Measurements from ENCODE around the gene ABCB9.
A peak's percentile ranks its signal among the peaks of the same experiment; 100 is the strongest.

Gene ABCB9

GRCh38 chr12:122981587-122982476, 15.6 kb upstream of the ABCB9 start:
- no peak for DNase-seq

GRCh38 chr12:122981036-122981471, 14.8 kb upstream of the ABCB9 start:
- DNase-seq: no peak

- DNase-seq: peak; percentile 47
These were observed 14.1 kb upstream of the ABCB9 start, which contains the start of gene ARL6IP4 for GRCh38 chr12:122980183-122981035. TSS of gene ARL6IP4 (plus strand) at chr12:122980681. CDS start at chr12:122981140, 459 bp downstream.

DNA sequence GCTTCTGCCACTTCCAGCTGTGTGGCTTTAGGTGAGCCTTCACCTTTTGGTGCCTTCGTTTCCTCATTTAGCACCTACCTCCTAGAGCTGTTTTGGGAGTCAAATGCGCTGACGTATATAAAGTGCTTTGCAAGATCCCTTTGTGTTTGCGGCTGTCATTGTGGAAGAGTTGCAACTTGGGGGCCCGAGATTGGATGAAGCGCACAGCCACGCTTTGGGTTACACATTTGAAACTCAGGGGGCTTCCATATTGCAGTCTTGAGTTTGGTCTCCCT, 13.6 kb upstream of the ABCB9 start:
- DNase-seq: no peak

- DNase-seq: no peak
These were observed 13.0 kb upstream of the ABCB9 start for GRCh38 chr12:122979001-122979907.

- no peak for DNase-seq
These were observed 12.3 kb upstream of the ABCB9 start for GRCh38 chr12:122978507-122978955.

- no peak for DNase-seq
These were observed 11.6 kb upstream of the ABCB9 start for GRCh38 chr12:122977655-122978392.

- no peak for DNase-seq
These were observed 10.9 kb upstream of the ABCB9 start for GRCh38 chr12:122977153-122977552.

DNA sequence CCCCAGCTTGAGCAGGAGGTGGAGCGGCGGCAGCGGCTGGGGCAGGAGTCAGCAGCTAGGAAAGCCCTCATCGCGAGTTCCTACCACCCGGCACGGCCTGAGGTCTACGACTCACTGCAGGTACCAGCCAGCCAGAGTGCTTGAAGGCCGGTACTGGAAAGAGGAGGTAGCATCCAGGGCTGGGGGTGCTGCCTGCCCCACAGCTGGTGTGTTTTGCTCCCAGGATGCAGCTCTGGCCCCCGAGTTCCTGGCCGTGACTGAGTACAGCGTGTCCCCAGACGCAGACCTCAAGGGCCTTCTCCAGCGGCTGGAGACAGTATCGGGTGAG, 10.3 kb upstream of the ABCB9 start:
- no peak for DNase-seq

DNA sequence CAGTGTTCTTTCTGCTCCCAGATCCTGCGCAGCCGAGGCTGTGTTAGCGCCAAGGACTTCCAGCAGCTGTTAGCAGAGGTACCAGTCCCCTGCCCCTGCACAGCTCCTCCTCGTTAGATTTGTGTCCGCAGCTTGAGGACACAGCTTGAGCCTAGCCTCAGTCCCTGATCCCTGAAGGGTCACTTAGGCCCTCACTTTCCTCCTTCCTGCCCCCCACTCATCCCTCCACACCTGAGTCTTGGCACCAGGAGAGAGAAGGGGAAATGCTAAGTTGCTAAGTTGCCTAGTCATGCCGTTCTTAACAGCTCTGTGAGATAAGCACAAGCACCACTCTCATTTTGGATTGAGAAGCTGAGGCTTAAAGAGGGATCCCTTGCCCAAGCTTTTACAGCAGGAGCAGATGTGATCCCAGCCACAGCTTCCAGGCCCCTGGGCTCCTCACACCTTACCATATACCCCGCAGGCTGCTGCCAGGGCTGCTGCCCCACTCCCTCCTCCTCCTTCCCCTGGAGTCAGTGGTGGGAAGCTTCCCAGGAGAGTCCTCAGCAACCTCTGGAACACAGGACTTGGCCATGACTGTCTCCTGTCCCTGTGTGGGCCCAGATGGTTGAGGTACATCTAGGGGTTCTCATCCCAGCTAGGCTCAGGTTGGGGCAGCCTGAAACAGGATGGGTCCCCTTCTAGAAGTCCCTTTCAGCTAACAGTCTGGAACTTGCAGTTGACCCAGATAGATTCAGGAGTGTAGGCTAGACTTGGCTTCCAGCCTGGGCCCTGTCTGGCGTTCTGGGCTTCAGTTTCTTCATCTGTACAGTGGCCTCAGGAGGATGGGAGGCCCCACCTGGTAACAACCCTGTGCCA, 9.8 kb upstream of the ABCB9 start:
- DNase-seq: no peak

DNA sequence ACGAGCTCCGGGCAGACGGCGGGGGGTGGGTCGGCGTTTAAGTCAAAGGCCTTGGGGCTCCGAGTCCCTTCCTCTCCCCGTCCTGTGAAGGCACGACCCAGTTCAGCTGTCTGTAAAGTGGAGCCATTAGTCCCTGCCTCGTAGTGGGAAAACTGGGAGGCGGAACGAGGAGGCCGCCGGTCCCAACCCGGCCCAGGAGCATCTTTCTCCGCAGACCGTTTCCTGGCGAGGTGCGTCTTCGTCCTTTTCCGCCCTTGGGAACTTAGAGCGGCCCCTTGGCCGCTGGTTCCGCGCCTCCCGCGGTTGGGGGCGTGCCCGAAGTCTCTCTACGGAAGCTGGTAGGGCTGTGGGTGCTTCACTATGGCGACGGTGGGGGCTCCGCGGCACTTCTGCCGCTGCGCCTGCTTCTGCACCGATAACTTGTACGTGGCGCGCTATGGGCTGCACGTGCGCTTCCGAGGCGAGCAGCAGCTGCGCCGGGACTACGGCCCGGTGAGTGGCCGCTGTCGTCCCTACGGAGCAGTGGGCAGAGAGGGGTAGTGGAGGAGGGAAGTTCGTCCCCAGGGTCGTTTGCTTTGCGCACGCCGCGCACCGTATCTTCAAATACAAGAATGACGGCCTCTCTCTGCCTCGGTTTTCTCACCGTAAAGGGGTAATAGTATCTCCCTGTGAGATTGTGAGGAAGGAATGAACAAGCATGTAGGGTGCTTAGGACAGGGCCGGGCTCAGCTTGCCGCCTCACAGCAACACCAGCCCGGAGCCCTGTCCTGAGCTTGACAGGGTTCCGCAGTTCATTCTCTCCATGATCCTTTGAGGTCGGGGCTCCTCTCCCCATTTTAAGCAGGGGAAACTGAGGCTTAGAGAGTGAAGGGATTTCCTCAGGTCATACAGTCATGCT, 8.9 kb upstream of the ABCB9 start, which contains the start of gene OGFOD2:
Gene OGFOD2 (plus strand): TSS at position 353 of the 898 bp plus-strand sequence. CDS start 8 bp downstream, at position 361.
- peak; percentile 88 for DNase-seq

DNA sequence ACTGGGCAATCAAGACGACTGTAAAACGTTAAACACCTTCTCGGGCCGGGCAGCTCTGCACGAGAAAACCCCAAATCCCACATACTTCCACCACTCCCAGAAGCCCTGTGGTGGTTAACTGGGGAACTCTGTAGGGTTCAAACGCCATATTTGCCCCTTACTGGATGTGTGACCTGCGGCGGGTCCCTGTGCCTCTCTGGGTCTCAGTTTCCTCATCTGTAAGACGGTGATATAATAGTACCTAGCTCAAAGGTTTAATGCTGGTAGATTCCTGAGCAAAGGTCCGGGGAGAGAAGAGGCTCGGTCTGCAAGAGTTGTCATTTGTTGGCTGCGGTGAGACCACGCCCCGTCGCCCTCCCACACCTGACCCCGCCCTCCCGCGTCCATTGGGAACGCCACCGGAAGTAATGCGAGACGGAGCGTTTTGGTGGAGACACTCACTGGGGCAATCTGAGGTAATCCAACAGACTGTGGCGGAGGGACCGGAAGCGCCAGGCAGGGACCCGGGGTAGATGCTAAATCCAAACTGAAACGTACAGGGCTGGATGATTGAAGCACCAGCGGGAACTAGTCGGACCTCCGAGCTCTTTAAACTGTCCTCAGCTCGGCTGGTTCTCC, 8.1 kb upstream of the ABCB9 start:
- DNase-seq: peak; percentile 98

DNA sequence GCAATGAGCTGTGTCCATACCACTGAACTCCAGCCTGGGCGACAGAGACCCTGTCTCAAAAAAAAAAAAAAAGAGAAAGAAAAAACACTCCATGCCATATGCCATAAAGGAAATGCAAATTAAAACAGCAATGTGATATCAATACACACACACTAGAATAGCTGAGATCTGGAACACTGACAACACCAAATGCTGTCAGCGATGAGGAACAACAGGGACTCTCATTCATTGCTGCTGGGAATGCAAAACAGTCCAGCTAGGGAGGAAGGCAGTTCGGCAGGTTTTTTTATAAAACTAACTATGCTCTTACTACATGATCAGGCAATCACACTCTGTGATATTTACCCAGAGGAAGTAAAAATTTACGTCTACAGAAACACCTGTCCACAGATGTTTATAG, 3.4 kb upstream of the ABCB9 start:
- no peak for DNase-seq

DNA sequence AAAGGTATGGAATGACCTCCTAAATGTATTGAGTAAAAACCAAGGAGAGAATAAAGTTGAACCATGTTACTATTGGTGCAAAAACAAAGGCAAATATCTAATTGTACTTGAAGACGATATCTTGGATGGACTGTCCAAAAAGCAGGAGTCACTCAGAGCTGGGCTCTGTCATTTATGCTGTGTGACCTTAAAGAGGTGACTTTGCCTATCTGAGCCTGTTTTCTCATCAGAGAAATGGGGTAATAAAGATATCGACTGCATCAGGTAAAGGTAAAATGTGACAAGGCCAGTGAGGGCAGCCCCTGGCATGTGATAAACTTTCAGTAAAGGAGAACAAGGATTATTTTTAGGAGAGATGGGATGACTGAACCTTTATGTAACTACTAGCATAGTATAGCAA, 1.8 kb upstream of the ABCB9 start:
- no peak for DNase-seq

DNA sequence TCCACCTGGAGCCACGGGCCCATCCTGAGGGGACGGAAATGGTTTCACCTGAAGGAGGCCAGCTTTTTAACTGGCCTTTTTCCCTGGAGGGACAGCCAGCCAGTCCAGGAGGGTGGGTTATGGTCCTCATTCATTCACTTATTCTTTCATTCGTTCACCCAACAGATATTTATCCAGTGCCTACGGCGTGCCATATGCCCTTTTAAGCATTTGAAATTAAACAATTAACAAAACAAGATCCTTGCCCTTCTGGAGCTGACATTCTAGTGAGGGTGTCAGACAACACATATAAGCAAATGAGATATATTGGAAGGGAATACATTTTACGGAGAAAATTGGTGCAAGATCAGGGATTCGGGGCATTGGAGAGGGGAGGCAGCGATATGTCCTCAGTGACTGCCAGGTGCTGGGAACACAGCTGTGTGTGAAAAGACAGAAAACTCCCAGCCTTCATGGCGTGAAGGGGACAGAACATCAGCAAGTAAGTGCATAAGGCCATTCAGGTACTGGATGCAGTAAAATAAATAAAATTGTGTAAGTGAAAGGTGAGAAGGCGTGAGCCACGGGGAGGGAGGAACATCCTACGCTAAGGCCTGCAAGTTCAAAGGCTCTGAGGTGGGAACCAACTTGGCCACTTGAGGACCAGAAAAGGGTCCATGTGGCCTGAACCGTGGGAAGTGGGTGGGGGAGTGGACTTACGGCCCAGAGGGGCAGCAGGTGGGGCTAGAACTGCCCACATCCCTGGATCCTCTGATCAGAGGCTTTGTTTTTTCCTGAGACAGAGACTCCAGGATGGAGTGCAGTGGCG, 684 bp upstream of the ABCB9 start:
- DNase-seq: no peak

- DNase-seq: no peak
These were observed 927 bp downstream of the ABCB9 start for GRCh38 chr12:122965321-122965751.

DNA sequence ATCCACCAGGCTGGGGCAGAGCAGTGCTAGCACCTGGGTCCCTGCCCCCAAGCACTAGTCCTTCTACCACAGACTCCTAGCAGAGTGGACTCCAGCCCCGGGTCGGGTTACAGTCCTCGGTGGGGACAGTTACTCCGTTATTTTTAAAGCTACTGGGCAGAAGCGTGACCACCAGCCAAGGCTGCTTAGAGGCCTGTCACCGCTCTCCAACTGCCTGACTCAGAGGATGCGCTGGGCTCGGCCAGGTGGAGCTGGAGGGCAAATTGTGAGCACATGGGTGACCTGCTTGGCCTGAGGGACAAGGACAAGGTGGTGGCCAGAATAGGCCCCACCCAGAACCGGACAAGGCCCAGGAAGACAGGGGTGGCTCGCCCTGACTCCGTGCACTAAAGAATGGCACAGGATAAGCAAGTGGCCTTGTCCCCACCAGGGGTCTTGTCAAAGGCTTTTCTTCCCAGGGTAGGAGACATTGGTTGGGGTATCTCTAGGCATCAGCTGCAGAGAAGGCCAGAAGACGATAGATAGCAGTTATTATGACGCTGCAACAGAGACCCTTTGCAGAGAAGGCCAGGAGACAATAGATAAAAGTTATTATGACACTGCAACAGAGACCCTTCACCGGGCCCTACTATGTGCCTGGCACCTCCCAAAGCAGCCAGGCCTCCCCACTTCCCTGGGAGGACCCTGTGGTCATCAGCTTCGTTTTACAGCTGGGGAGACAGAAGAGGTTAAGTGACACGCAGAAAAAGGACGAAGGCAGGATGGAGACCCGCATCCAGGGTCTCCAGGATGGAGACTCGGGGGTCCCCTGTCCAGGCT, 1.6 kb downstream of the ABCB9 start:
- no peak for DNase-seq

DNA sequence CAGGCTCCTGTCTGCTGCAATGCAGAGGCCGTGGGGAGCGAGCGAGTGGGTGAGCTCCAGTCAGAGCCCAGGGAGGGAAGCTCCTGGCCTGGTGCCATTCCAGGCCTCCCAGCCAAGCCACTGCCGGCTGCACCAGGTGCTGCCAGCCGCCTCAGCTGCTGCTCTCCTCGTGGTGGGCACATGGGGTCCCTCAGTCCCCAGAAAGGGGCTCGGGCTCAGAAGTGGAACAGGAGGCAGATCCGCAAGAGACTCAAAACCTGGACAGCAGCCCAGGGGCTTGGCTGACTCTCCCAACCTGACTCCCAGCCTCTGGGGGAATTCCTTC, 2.4 kb downstream of the ABCB9 start:
- no peak for DNase-seq

All from T-helper 9 cell (primary cell).